HepG2 (cell line): ENCODE data around the gene SLC34A3. TPM values are rescaled to one million over a fixed set of nuclear protein-coding genes. Genes with fewer than 3 reads are reported as not detected.

Source experiments
- CCDC6 ChIP-seq: sonication (generic); formaldehyde crosslinking; IDR thresholded peaks from 2 replicates; pipeline ENCODE4 v1.8.1; 2022; ENCODE audit warnings: mild to moderate bottlenecking, missing genetic modification reagents, moderate library complexity
- CREM ChIP-seq, 2 experiments: sonication (generic) in 1 of 2; formaldehyde crosslinking in 1 of 2; IDR thresholded peaks; 2 replicates each; pipeline versions ENCODE4 v1.4.0 to v1.6.1; 2016 to 2020; ENCODE audit warnings: antibody characterized with exemption in 1 of 2, mild to moderate bottlenecking in 1 of 2, missing genetic modification reagents in 1 of 2
- FOXA1 ChIP-seq, 2 experiments: fragments of 450-650 bp in 1 of 2; sonication (generic) in 1 of 2; formaldehyde crosslinking in 1 of 2; IDR thresholded peaks; 2 replicates each; pipeline versions ENCODE4 v1.4.0 to v1.6.1; 2016 to 2020; ENCODE audit warnings: missing genetic modification reagents in 1 of 2
- FOXK1 ChIP-seq: sonication (generic); formaldehyde crosslinking; IDR thresholded peaks from 2 replicates; pipeline ENCODE4 v1.4.0; 2020; ENCODE audit warnings: low read depth, missing genetic modification reagents, borderline replicate concordance
- GABPB1 ChIP-seq: IDR thresholded peaks from 2 replicates; pipeline ENCODE4 v1.6.1; 2016; ENCODE audit warnings: mild to moderate bottlenecking, missing genetic modification reagents, moderate library complexity, missing compliant biosample characterization
- MTA1 ChIP-seq: sonication (generic); formaldehyde crosslinking; IDR thresholded peaks from 2 replicates; pipeline ENCODE4 v1.4.0; 2020; ENCODE audit warnings: missing genetic modification reagents, mild to moderate bottlenecking, borderline replicate concordance
- PHF21A ChIP-seq: sonication (generic); formaldehyde crosslinking; IDR thresholded peaks from 2 replicates; pipeline ENCODE4 v1.5.0; 2020; ENCODE audit warnings: mild to moderate bottlenecking, missing genetic modification reagents
- TCF7 ChIP-seq: sonication (generic); IDR thresholded peaks from 2 replicates; pipeline ENCODE4 v1.6.1; 2016; ENCODE audit warnings: antibody characterized with exemption, low read depth
- ZBTB10 ChIP-seq: sonication (generic); formaldehyde crosslinking; IDR thresholded peaks from 2 replicates; pipeline ENCODE4 v1.4.0; 2020; ENCODE audit warnings: missing genetic modification reagents, borderline replicate concordance
- ZBTB7B ChIP-seq: sonication (generic); formaldehyde crosslinking; IDR thresholded peaks from 2 replicates; pipeline ENCODE4 v1.4.0; 2020; ENCODE audit warnings: missing genetic modification reagents
- ZNF121 ChIP-seq: sonication (generic); formaldehyde crosslinking; IDR thresholded peaks from 2 replicates; pipeline ENCODE4 v1.5.0; 2020; ENCODE audit warnings: mild to moderate bottlenecking, missing genetic modification reagents
- ZNF224 ChIP-seq: sonication (generic); formaldehyde crosslinking; IDR thresholded peaks from 2 replicates; pipeline ENCODE4 v1.5.0; 2020; ENCODE audit warnings: mild to moderate bottlenecking, missing genetic modification reagents
- ZNF383 ChIP-seq: sonication (generic); formaldehyde crosslinking; IDR thresholded peaks from 2 replicates; pipeline ENCODE4 v1.4.0; 2020; ENCODE audit warnings: missing genetic modification reagents, mild to moderate bottlenecking, borderline replicate concordance
- ZNF564 ChIP-seq: sonication (generic); formaldehyde crosslinking; IDR thresholded peaks from 2 replicates; pipeline ENCODE4 v1.8.1; 2023; ENCODE audit warnings: mild to moderate bottlenecking, missing genetic modification reagents
- ZNF572 ChIP-seq: sonication (generic); formaldehyde crosslinking; IDR thresholded peaks from 2 replicates; pipeline ENCODE4 v1.5.1; 2020; ENCODE audit warnings: mild to moderate bottlenecking, missing genetic modification reagents
- ZNF713 ChIP-seq: sonication (generic); formaldehyde crosslinking; IDR thresholded peaks from 2 replicates; pipeline ENCODE4 v1.4.0; 2020; ENCODE audit warnings: mild to moderate bottlenecking, missing genetic modification reagents
- ZNF775 ChIP-seq: sonication (generic); formaldehyde crosslinking; IDR thresholded peaks from 2 replicates; pipeline ENCODE4 v1.4.0; 2020; ENCODE audit warnings: missing genetic modification reagents, mild to moderate bottlenecking, moderate library complexity, borderline replicate concordance
- polyA plus RNA-seq, 8 experiments: library from polyadenylated mRNA; depleted of rRNA in 3 of 8; stranded (reverse) in 7 of 8; unstranded in 1 of 8; fragments of >200 nt; fragmentation: Illumina TruSeq in 4 of 8; extraction: Trizol in 4 of 8; gene quantifications; 2 replicates each; pipeline versions ENCODE4 v1.2.1 to v1.2.3, GENCODE V29; 2011 to 2016; ENCODE audit warnings: low read depth in 4 of 8, missing spikeins in 1 of 8, mixed read lengths in 1 of 8; ENCODE audit not compliant: insufficient read depth in 1 of 8
- total RNA-seq, 5 experiments: library from RNA; depleted of rRNA; stranded (reverse); fragments of >200 nt; fragmentation: Illumina TruSeq; extraction: Trizol; gene quantifications; 2 replicates each; pipeline ENCODE4 v1.2.3, GENCODE V29; 2016; ENCODE audit warnings: low read depth in 1 of 5
- TF ChIP-seq, protein P1 (sequence below): sonication (generic); formaldehyde crosslinking; IDR thresholded peaks from 2 replicates; pipeline ENCODE4 v1.8.1; 2023; ENCODE audit warnings: mild to moderate bottlenecking, moderate library complexity, missing genetic modification reagents
- TF ChIP-seq, protein P2 (sequence below): IDR thresholded peaks from 2 replicates; pipeline ENCODE4 v1.6.1; 2016; ENCODE audit warnings: control low read depth
- TF ChIP-seq, protein P3 (sequence below): sonication (generic); formaldehyde crosslinking; IDR thresholded peaks from 2 replicates; pipeline ENCODE4 v1.5.0; 2020; ENCODE audit warnings: mild to moderate bottlenecking, missing genetic modification reagents
- TF ChIP-seq, protein P4 (sequence below): sonication (generic); formaldehyde crosslinking; IDR thresholded peaks from 2 replicates; pipeline ENCODE4 v1.8.0; 2022; ENCODE audit warnings: mild to moderate bottlenecking, missing genetic modification reagents, moderate library complexity

Gene SLC34A3
- total and polyA plus RNA-seq, 2 of the 13 experiments (the other 11 are each of a cell fraction or from before 2014, with no cell fraction given) = 0.07 to 1.0 TPM

DNA sequence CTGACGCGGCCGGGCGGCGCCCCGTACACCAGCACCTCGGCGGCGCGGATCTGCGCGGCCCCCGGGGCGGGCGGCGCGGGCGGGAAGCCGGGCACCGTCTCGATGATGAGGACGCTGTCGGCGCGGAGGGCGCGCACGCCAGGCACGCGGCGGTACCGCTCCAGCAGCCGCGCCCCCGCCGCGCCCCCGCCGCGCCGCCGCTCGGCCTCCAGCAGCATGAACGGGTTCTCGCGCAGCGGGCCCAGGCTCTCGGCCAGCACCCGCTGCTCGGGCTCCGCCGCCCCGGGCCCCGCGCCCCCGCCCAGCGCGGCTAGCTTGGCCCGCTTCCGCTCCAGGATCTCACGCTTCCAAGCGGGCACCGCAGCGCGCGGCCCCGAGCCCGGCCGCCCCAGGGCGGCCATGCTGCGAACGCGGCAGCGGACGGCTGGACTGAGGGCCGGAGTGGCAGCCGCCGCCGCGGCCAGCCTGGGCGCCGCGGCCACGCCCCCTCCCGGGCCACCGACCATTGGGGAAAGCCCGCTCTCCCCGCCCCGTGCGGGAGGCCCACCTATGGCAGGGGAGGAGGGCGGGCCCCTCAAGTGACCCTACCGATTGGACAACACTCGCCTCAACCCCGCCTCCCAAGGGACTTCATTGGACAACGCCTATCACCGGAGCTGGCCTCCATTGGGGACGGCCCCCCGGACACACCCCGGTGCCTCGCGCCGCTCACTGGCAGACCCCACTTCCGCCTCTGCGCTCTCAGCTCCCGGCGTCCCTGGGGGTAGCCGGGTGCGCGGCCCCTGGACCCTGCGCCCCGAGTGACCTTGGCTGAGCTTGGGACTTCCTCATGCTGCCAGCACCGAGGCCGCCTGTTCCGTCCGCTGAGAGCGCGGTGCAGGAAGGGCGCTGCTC, 30.1 kb upstream of the SLC34A3 start, which contains the start of gene TPRN (continued):
- 0 out of 2 replicates have a peak, but pooled peaks have one; percentile 25 for TF ChIP-seq ZNF224
- no peak for TF ChIP-seq ZNF383 (CRISPR knock-in tag)
- no peak for TF ChIP-seq ZNF121 (CRISPR knock-in tag)
- no peak for TF ChIP-seq CREM (IDR thresholded peaks at IDR 0.05)
- TF ChIP-seq CREM (CRISPR knock-in tag; IDR thresholded peaks at IDR 0.05) = no peak
- no peak for TF ChIP-seq ZNF775 (CRISPR knock-in tag)
- TF ChIP-seq ZBTB10 (CRISPR knock-in tag) = peak; percentile 54; the same call in 1 of the 2 replicates
- TF ChIP-seq GABPB1 = peak; percentile 94
- no peak for TF ChIP-seq ZNF713 (CRISPR knock-in tag)
- TF ChIP-seq PHF21A (CRISPR knock-in tag) = peak; percentile 89
- TF ChIP-seq, protein P1, sequence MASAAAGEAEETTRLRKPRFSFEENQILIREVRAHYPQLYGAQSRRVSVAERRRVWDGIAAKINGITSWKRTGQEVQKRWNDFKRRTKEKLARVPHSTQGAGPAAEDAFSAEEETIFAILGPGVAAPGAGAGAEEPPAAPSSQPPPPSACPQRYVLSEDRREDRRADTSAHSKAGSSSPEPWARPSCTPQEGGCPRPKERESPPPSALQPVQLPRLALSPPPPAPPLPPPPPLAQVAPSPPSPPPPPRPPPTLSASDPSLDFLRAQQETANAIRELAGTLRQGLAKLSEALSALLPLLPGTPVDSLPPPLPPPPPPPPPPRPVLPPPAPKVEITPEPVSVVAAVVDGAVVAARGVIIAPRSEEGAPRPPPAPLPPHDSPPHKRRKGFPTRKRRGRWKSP = peak; percentile 62
- TF ChIP-seq CCDC6 = 0 out of 2 replicates have a peak, but pooled peaks have one; percentile 47
- no peak for TF ChIP-seq TCF7
- 0 out of 2 replicates have a peak, but pooled peaks have one; percentile 64 for TF ChIP-seq ZNF572
- TF ChIP-seq, protein P2, sequence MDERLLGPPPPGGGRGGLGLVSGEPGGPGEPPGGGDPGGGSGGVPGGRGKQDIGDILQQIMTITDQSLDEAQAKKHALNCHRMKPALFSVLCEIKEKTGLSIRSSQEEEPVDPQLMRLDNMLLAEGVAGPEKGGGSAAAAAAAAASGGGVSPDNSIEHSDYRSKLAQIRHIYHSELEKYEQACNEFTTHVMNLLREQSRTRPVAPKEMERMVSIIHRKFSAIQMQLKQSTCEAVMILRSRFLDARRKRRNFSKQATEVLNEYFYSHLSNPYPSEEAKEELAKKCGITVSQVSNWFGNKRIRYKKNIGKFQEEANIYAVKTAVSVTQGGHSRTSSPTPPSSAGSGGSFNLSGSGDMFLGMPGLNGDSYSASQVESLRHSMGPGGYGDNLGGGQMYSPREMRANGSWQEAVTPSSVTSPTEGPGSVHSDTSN (CRISPR knock-in tag) = 0 out of 2 replicates have a peak, but pooled peaks have one; percentile 38
- no peak for TF ChIP-seq FOXA1 (IDR thresholded peaks at IDR 0.05)
- peak; percentile 33; the same call in 1 of the 2 replicates for TF ChIP-seq FOXA1 (CRISPR knock-in tag; IDR thresholded peaks at IDR 0.05)
- peak; percentile 93 for TF ChIP-seq ZBTB7B (CRISPR knock-in tag)
- TF ChIP-seq, protein P3, sequence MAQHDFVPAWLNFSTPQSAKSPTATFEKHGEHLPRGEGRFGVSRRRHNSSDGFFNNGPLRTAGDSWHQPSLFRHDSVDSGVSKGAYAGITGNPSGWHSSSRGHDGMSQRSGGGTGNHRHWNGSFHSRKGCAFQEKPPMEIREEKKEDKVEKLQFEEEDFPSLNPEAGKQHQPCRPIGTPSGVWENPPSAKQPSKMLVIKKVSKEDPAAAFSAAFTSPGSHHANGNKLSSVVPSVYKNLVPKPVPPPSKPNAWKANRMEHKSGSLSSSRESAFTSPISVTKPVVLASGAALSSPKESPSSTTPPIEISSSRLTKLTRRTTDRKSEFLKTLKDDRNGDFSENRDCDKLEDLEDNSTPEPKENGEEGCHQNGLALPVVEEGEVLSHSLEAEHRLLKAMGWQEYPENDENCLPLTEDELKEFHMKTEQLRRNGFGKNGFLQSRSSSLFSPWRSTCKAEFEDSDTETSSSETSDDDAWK = no peak
- TF ChIP-seq FOXK1 (CRISPR knock-in tag) = peak; percentile 63
- TF ChIP-seq MTA1 (CRISPR knock-in tag) = peak; percentile 82; the same call in 1 of the 2 replicates
- 0 out of 2 replicates have a peak, but pooled peaks have one; percentile 84 for TF ChIP-seq ZNF564 (CRISPR knock-in tag)
- TF ChIP-seq, protein P4, sequence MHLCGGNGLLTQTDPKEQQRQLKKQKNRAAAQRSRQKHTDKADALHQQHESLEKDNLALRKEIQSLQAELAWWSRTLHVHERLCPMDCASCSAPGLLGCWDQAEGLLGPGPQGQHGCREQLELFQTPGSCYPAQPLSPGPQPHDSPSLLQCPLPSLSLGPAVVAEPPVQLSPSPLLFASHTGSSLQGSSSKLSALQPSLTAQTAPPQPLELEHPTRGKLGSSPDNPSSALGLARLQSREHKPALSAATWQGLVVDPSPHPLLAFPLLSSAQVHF = no peak
